Caco-2 (cell line): ENCODE data around the gene HOXA11. TPM values are rescaled to one million over a fixed set of nuclear protein-coding genes. Genes with fewer than 3 reads are reported as not detected.

Experiments used
- BruUV-seq: library from RNA; stranded (reverse); fragments of 400-500 nt; replicated peaks from 2 replicates; lab custom pipeline; 2021; lab: Mats Ljungman, UMichigan
- CTCF ChIA-PET: fragments of 300-600 bp; sonication (Branson Sonifier 250); formaldehyde crosslinking; loops from one replicate; lab custom pipeline; 2022; ENCODE audit warnings: antibody characterized with exemption; lab: Charles Lee
- POLR2A ChIA-PET: fragments of 300-600 bp; sonication (Branson Sonifier 250); formaldehyde crosslinking; loops from one replicate; lab custom pipeline; 2022; ENCODE audit warnings: antibody characterized with exemption; lab: Charles Lee
- DNase-seq, 2 experiments: peaks; one replicate each; pipeline versions ENCODE4 v3.0.0 to v3.0.0-alpha.2; 2020 to 2022
- H3K27me3 ChIP-seq: replicated peaks from 2 replicates; pipeline ENCODE4 v1.6.0; 2011; ENCODE audit warnings: low read length; ENCODE audit not compliant: control insufficient read depth, insufficient read depth
- H3K36me3 ChIP-seq: 2 replicates; pipeline ENCODE4 v1.5.1; 2011; ENCODE audit warnings: low read length; ENCODE audit not compliant: control insufficient read depth, insufficient read depth
- H3K4me1 ChIP-seq: fragments of 250-450 bp; sonication (Bioruptor Pico); 2 replicates; pipeline ENCODE4 v1.5.1; 2020; ENCODE audit warnings: mild to moderate bottlenecking
- H3K4me3 ChIP-seq: 2 replicates; pipeline ENCODE4 v1.5.1; 2011; ENCODE audit warnings: low read depth, mild to moderate bottlenecking, control low read depth, low read length
- H3K9me3 ChIP-seq: fragments of 250-450 bp; sonication (Bioruptor Pico); 2 replicates; pipeline ENCODE4 v1.5.1; 2020; ENCODE audit warnings: mild to moderate bottlenecking, moderate library complexity
- H3K27ac Mint-ChIP-seq: one replicate; pipeline ENCODE4 v1.8.0; 2022; ENCODE audit warnings: mixed read lengths; ENCODE audit not compliant: unreplicated experiment
- H3K27me3 Mint-ChIP-seq: one replicate; pipeline ENCODE4 v1.8.0; 2022; ENCODE audit warnings: mixed read lengths; ENCODE audit not compliant: insufficient read depth, unreplicated experiment
- H3K36me3 Mint-ChIP-seq: one replicate; pipeline ENCODE4 v1.8.0; 2022; ENCODE audit warnings: mild to moderate bottlenecking, mixed read lengths; ENCODE audit not compliant: insufficient read depth, unreplicated experiment
- H3K4me1 Mint-ChIP-seq: one replicate; pipeline ENCODE4 v1.8.0; 2022; ENCODE audit warnings: low read depth, mixed read lengths; ENCODE audit not compliant: unreplicated experiment
- H3K4me3 Mint-ChIP-seq: one replicate; pipeline ENCODE4 v1.8.0; 2022; ENCODE audit warnings: mild to moderate bottlenecking, moderate library complexity, mixed read lengths; ENCODE audit not compliant: unreplicated experiment
- H3K9me3 Mint-ChIP-seq: one replicate; pipeline ENCODE4 v1.8.0; 2022; ENCODE audit warnings: mixed read lengths; ENCODE audit not compliant: unreplicated experiment
- CTCF ChIP-seq, 2 experiments: fragments of 200-600 bp in 1 of 2; IDR thresholded peaks; 1 replicate in 1 of 2; 2 replicates in 1 of 2; pipeline versions ENCODE4 v1.5.1 to v1.8.0; 2011 to 2022; ENCODE audit warnings: antibody characterized with exemption in 1 of 2, control low read depth in 1 of 2, inconsistent platforms in 1 of 2, low read depth in 1 of 2, low read length in 1 of 2, mild to moderate bottlenecking in 1 of 2, moderate library complexity in 1 of 2; ENCODE audit not compliant: insufficient read depth in 1 of 2, severe bottlenecking in 1 of 2, unreplicated experiment in 1 of 2
- intact Hi-C: fragments of 100-400 bp; cut with micrococcal nuclease; formaldehyde crosslinking; loops from one replicate; pipeline ENCODE4 v1.10.0; 2022; ENCODE audit not compliant: unreplicated experiment
- total RNA-seq: library from RNA; stranded (reverse); gene quantifications from 2 replicates; pipeline ENCODE4 v1.2.3, GENCODE V29; 2022

The HOXA11 gene
- total RNA-seq, 1 experiment from 2014 or later, result 0.73 TPM

GRCh38 chr7:27191161-27191731, 6.2 kb upstream of the HOXA11 start:
- H3K9me3 Mint-ChIP-seq, result no peaks in the 10 kb centered on the region
- H3K4me1 Mint-ChIP-seq, result no peaks in the 10 kb centered on the region
- no TSS peak for BruUV-seq
- TF ChIP-seq CTCF (IDR thresholded peaks at IDR 0.05; ENCODE audit: insufficient read depth in 1 of 2, low read depth in 1 of 2, low read length in 1 of 2, severe bottlenecking in 1 of 2, unreplicated experiment in 1 of 2), result no peak
- no peaks in the 10 kb centered on the region for H3K36me3 Mint-ChIP-seq
- Histone ChIP-seq H3K4me1 (no peaks in the 10 kb centered on the region), H3K27me3 (no peaks in the 10 kb centered on the region; the same call in 1 of the 2 replicates), H3K36me3 (no peaks in the 10 kb centered on the region), H3K4me3 (no peak overlapping the region), H3K9me3 (no peaks in the 10 kb centered on the region)
- no peak overlapping the region for H3K4me3 Mint-ChIP-seq
- intact Hi-C loops, result no loop called here
- peak in 1 of 2 experiments; percentile 17 for DNase-seq
- ChIA-PET POLR2A (no interaction called here), CTCF (no interaction called here)
- H3K27me3 Mint-ChIP-seq, result no peaks in the 10 kb centered on the region
- H3K27ac Mint-ChIP-seq, result no peak overlapping the region

- H3K4me1 Mint-ChIP-seq, result no peaks in the 10 kb centered on the region
- Histone ChIP-seq H3K4me3 (no peak overlapping the region), H3K4me1 (no peaks in the 10 kb centered on the region), H3K9me3 (no peaks in the 10 kb centered on the region), H3K27me3 (no peaks in the 10 kb centered on the region; the same call in none of the 2 replicates), H3K36me3 (no peaks in the 10 kb centered on the region)
- intact Hi-C loops, result no loop called here
- TF ChIP-seq CTCF (IDR thresholded peaks at IDR 0.05; ENCODE audit: insufficient read depth in 1 of 2, low read depth in 1 of 2, low read length in 1 of 2, severe bottlenecking in 1 of 2, unreplicated experiment in 1 of 2), result no peak
- ChIA-PET POLR2A (no interaction called here), CTCF (interaction anchor here (0.5 to 0.6 kb wide), 2 partner anchors 10 to 11 kb away, joined by 3 read pairs; partner anchors contain the start of gene HOXA13)
- peaks cover 3% of the 10 kb centered on the region for H3K27me3 Mint-ChIP-seq
- no TSS peak for BruUV-seq
- no peaks in the 10 kb centered on the region for H3K9me3 Mint-ChIP-seq
- H3K27ac Mint-ChIP-seq, result no peak overlapping the region
- H3K36me3 Mint-ChIP-seq, result no peaks in the 10 kb centered on the region
- no peak overlapping the region for H3K4me3 Mint-ChIP-seq
- DNase-seq, result no peak
Measured at GRCh38 chr7:27189997-27190748, 5.1 kb upstream of the HOXA11 start.

- H3K27me3 Mint-ChIP-seq, result peaks cover 8% of the 10 kb centered on the region
- H3K27me3 ChIP-seq, result peaks cover 5% of the 10 kb centered on the region
- BruUV-seq, result no TSS peak
- no peaks in the 10 kb centered on the region for H3K36me3 ChIP-seq
- ChIA-PET POLR2A (no interaction called here), CTCF (no interaction called here)
- H3K4me3 ChIP-seq, result no peak overlapping the region
- H3K9me3 ChIP-seq, result no peaks in the 10 kb centered on the region
- no peaks in the 10 kb centered on the region for H3K9me3 Mint-ChIP-seq
- H3K4me3 Mint-ChIP-seq, result no peak overlapping the region
- peak in 1 of 2 experiments; percentile 19 for DNase-seq
- TF ChIP-seq CTCF (IDR thresholded peaks at IDR 0.05; ENCODE audit: insufficient read depth in 1 of 2, low read depth in 1 of 2, low read length in 1 of 2, severe bottlenecking in 1 of 2, unreplicated experiment in 1 of 2), result no peak
- H3K27ac Mint-ChIP-seq, result no peak overlapping the region
- intact Hi-C loops, result no loop called here
- H3K4me1 ChIP-seq, result peaks cover 5% of the 10 kb centered on the region; the same call in 1 of the 2 replicates
- peaks cover 6% of the 10 kb centered on the region for H3K36me3 Mint-ChIP-seq
- H3K4me1 Mint-ChIP-seq, result peaks cover 7% of the 10 kb centered on the region
Measured at GRCh38 chr7:27189295-27189996, 4.4 kb upstream of the HOXA11 start.
